Endothelial cell of umbilical vein (primary cell): ENCODE measurements around the gene PTPN23. TPM values are rescaled to one million over a fixed set of nuclear protein-coding genes. Genes with fewer than 3 reads are reported as not detected.

Experiments
- BruUV-seq: library from RNA; stranded (reverse); fragments of 400-500 nt; replicated peaks from 2 replicates; lab custom pipeline; 2021; lab: Mats Ljungman, UMichigan
- CTCF ChIA-PET: fragments of 300-600, 350-600 bp; sonication (Branson Sonifier 250); formaldehyde crosslinking; loops from one replicate; lab custom pipeline; 2021; ENCODE audit warnings: antibody characterized with exemption, inconsistent platforms; lab: Charles Lee
- POLR2A ChIA-PET: fragments of 300-600, 350-600 bp; sonication (Branson Sonifier 250); formaldehyde crosslinking; loops from one replicate; lab custom pipeline; 2021; ENCODE audit warnings: antibody characterized with exemption, inconsistent platforms; lab: Charles Lee
- DNase-seq: peaks from one replicate; pipeline ENCODE4 v3.0.0-alpha.2; 2011; ENCODE audit warnings: low read depth, low spot score
- FAIRE-seq: peaks from 2 replicates; lab custom pipeline; 2011; peaks lifted over from hg19 to GRCh38; lab: Jason Lieb, UNC
- H2AFZ ChIP-seq: 2 replicates; pipeline ENCODE4 v1.6.0; 2012; ENCODE audit warnings: low read depth, low read length, control low read depth, inconsistent platforms
- H3K27ac ChIP-seq: 2 replicates; pipeline ENCODE4 v1.5.1; 2011; ENCODE audit warnings: low read depth, mild to moderate bottlenecking, control low read depth, low read length, moderate library complexity; ENCODE audit not compliant: insufficient read depth
- H3K27me3 ChIP-seq, 2 experiments: 2 replicates each; pipeline versions ENCODE4 v1.6.0 to v1.6.1; 2011; ENCODE audit warnings: low read length in 2 of 2, mixed read lengths in 1 of 2; ENCODE audit not compliant: control insufficient read depth in 2 of 2, insufficient read depth in 2 of 2
- H3K36me3 ChIP-seq, 2 experiments: 2 replicates in 1 of 2; 3 replicates in 1 of 2; pipeline ENCODE4 v1.5.1; 2011; ENCODE audit warnings: low read length in 2 of 2, mild to moderate bottlenecking in 1 of 2, moderate library complexity in 1 of 2; ENCODE audit not compliant: control insufficient read depth in 2 of 2, insufficient read depth in 2 of 2; ENCODE audit errors: extremely low read depth in 1 of 2
- H3K4me1 ChIP-seq: 3 replicates; pipeline ENCODE4 v1.5.1; 2011; ENCODE audit warnings: mild to moderate bottlenecking, low read length; ENCODE audit not compliant: control insufficient read depth, insufficient read depth; ENCODE audit errors: extremely low read depth
- H3K4me2 ChIP-seq: 2 replicates; pipeline ENCODE4 v1.6.1; 2011; ENCODE audit warnings: low read length, control low read depth, mixed read lengths; ENCODE audit not compliant: insufficient read depth
- H3K4me3 ChIP-seq, 3 experiments: fragments of 200-600 bp in 1 of 3; sonication (generic), shearing (Covaris generic) in 1 of 3; replicated peaks in 1 of 3; 2 replicates each; pipeline ENCODE4 v1.5.1; 2011 to 2016; ENCODE audit warnings: control low read depth in 3 of 3, low read length in 3 of 3, mild to moderate bottlenecking in 2 of 3, inconsistent platforms in 1 of 3, low read depth in 1 of 3, moderate library complexity in 1 of 3; ENCODE audit not compliant: insufficient read depth in 1 of 3
- H3K79me2 ChIP-seq: 2 replicates; pipeline ENCODE4 v1.6.0; 2012; ENCODE audit warnings: low read length, inconsistent platforms; ENCODE audit not compliant: control insufficient read depth, insufficient read depth
- H3K9ac ChIP-seq: replicated peaks from 2 replicates; pipeline ENCODE3; 2011; ENCODE audit warnings: low read length, control low read depth; ENCODE audit not compliant: insufficient read depth; ENCODE audit errors: extremely low read depth
- H3K9me1 ChIP-seq: replicated peaks from 3 replicates; pipeline ENCODE4 v1.6.0; 2011; ENCODE audit warnings: mild to moderate bottlenecking, low read length; ENCODE audit not compliant: control insufficient read depth, insufficient read depth; ENCODE audit errors: extremely low read depth
- H3K9me3 ChIP-seq: replicated peaks from 2 replicates; pipeline ENCODE4 v1.5.1; 2012; ENCODE audit warnings: low read length, inconsistent platforms; ENCODE audit not compliant: control insufficient read depth, insufficient read depth
- H4K20me1 ChIP-seq: replicated peaks from 2 replicates; pipeline ENCODE3; 2011; ENCODE audit warnings: mild to moderate bottlenecking, low read length; ENCODE audit not compliant: control insufficient read depth, insufficient read depth; ENCODE audit errors: extremely low read depth
- CTCF ChIP-seq, 2 donors: IDR thresholded peaks; 1 replicate in 1 of 2; 2 replicates in 1 of 2; pipeline ENCODE4 v1.5.1; 2011; ENCODE audit warnings: low read length in 2 of 2, mild to moderate bottlenecking in 2 of 2, moderate library complexity in 2 of 2, control low read depth in 1 of 2, inconsistent platforms in 1 of 2, low read depth in 1 of 2; ENCODE audit not compliant: insufficient read depth in 1 of 2; ENCODE audit errors: extremely low read depth in 1 of 2
- EZH2 ChIP-seq: IDR thresholded peaks from 2 replicates; pipeline ENCODE4 v1.6.1; 2012; ENCODE audit warnings: borderline replicate concordance, low read depth, mild to moderate bottlenecking, moderate library complexity, low read length, inconsistent platforms; ENCODE audit not compliant: severe bottlenecking
- FOS ChIP-seq: IDR thresholded peaks from 2 replicates; pipeline ENCODE4 v1.6.1; 2011; ENCODE audit warnings: mild to moderate bottlenecking, low read length, moderate library complexity, borderline replicate concordance; ENCODE audit not compliant: insufficient read depth
- GATA2 ChIP-seq: IDR thresholded peaks from 2 replicates; pipeline ENCODE4 v1.7.0; 2011; ENCODE audit warnings: low read depth, mild to moderate bottlenecking, moderate library complexity, mixed read lengths, low read length; ENCODE audit not compliant: insufficient read length, insufficient read depth
- JUN ChIP-seq: IDR thresholded peaks from 2 replicates; pipeline ENCODE4 v1.6.1; 2011; ENCODE audit warnings: borderline replicate concordance, low read depth; ENCODE audit not compliant: insufficient read length, insufficient read depth
- MAX ChIP-seq: IDR thresholded peaks from 2 replicates; pipeline ENCODE4 v1.6.1; 2011; ENCODE audit not compliant: insufficient read depth, insufficient read length
- MYC ChIP-seq: IDR thresholded peaks from one replicate; pipeline ENCODE4 v1.6.1; 2011; ENCODE audit warnings: mild to moderate bottlenecking, low read depth, low read length
- POLR2A ChIP-seq: IDR thresholded peaks from 2 replicates; pipeline ENCODE4 v1.6.1; 2012; ENCODE audit warnings: low read depth, mild to moderate bottlenecking, control low read depth, low read length
- POLR2AphosphoS5 ChIP-seq: IDR thresholded peaks from 2 replicates; pipeline ENCODE4 v1.6.1; 2012; ENCODE audit warnings: low read depth, mild to moderate bottlenecking, control low read depth, low read length, moderate library complexity; ENCODE audit not compliant: insufficient read depth
- dilution Hi-C: fragments of 300-500 bp; cut with MboI; formaldehyde crosslinking; loops from one replicate; pipeline ENCODE4 v1.15.0; 2019; ENCODE audit warnings: low sequenced_read_pairs; ENCODE audit not compliant: extremely low pct_ligation_motif_present
- intact Hi-C: fragments of 100-400 bp; cut with micrococcal nuclease; formaldehyde crosslinking; loops from one replicate; pipeline ENCODE4 v1.10.0; 2022
- polyA plus RNA-seq, 4 experiments: library from polyadenylated mRNA; depleted of rRNA in 3 of 4; stranded (reverse) in 3 of 4; unstranded in 1 of 4; fragments of >200 nt; gene quantifications; 2 replicates each; pipeline versions ENCODE4 v1.2.1 to v1.2.3, GENCODE V29; 2011 to 2012; ENCODE audit warnings: missing spikeins in 1 of 4
- total RNA-seq: library from RNA; stranded (reverse); gene quantifications from 2 replicates; pipeline ENCODE4 v1.2.3, GENCODE V29; 2021

The PTPN23 gene
- total and polyA plus RNA-seq, 2 donors (not counting 3 experiments of a cell fraction or from before 2014, with no cell fraction given), result 8.5 to 63.5 TPM

DNA sequence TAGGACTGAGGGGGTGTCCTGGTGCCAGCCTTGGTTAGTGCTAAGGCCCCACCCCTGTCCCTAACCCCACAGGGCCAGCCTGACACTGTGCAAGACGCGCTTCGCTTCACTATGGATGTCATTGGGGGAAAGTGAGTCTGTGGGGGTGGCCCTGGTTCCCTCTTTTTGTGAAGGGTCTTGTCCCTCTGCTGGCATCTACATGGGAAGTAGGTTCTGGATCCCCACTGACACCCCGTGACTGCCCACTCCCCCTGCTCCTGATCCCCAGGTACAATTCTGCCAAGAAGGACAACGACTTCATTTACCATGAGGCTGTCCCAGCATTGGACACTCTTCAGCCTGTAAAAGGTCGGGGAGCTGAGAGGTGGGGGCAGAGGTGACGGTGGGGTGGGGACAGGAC, 26.4 kb downstream of the PTPN23 start:
- no peaks in the 10 kb centered on the region for H4K20me1 ChIP-seq
- POLR2A ChIA-PET, result no interaction called here
- TF ChIP-seq MYC, result no peak
- no TSS peak for BruUV-seq
- no peak for FAIRE-seq
- intact Hi-C loops, result no loop called here
- H3K9ac ChIP-seq, result no peak overlapping the region
- peaks cover 0 to 48% of the 10 kb centered on the region in 2 experiments for H3K36me3 ChIP-seq
- H3K4me1 ChIP-seq, result no peaks in the 10 kb centered on the region
- no peak for DNase-seq
- dilution Hi-C loops, result no loop called here
- H3K4me2 ChIP-seq, result no peak overlapping the region
- H2AFZ ChIP-seq, result no peak overlapping the region
- H3K9me3 ChIP-seq, result no peaks in the 10 kb centered on the region
- H3K9me1 ChIP-seq, result no peaks in the 10 kb centered on the region
- no peak overlapping the region for H3K4me3 ChIP-seq
- peaks cover 3% of the 10 kb centered on the region for H3K79me2 ChIP-seq
- no peaks in the 10 kb centered on the region for H3K27me3 ChIP-seq
- CTCF ChIA-PET, result interaction anchor here (0.9 kb wide), 1 partner anchor 14 kb away, joined by 4 read pairs; no protein-coding TSS in a partner anchor
- H3K27ac ChIP-seq, result no peak overlapping the region

- Histone ChIP-seq H3K27ac (no peak overlapping the region), H4K20me1 (no peaks in the 10 kb centered on the region), H3K4me3 (no peak overlapping the region), H3K9me1 (no peaks in the 10 kb centered on the region), H3K9ac (no peak overlapping the region), H3K36me3 (peaks cover 0 to 56% of the 10 kb centered on the region in 2 experiments), H3K9me3 (no peaks in the 10 kb centered on the region), H2AFZ (no peak overlapping the region), H3K4me2 (no peak overlapping the region), H3K4me1 (no peaks in the 10 kb centered on the region), H3K27me3 (no peaks in the 10 kb centered on the region), H3K79me2 (peaks cover 3% of the 10 kb centered on the region)
- TF ChIP-seq GATA2 (no peak), MAX (no peak), POLR2A (no peak), POLR2AphosphoS5 (no peak), FOS (no peak), CTCF (IDR thresholded peaks at IDR 0.05; ENCODE audit: extremely low read depth in 1 of 2, insufficient read depth in 1 of 2, low read depth in 1 of 2, low read length in 2 of 2) (no peak), MYC (no peak), EZH2 (no peak), JUN (no peak)
- dilution Hi-C loops (no loop called here), intact Hi-C loops (no loop called here)
- POLR2A ChIA-PET, result no interaction called here
- CTCF ChIA-PET, result interaction anchor here (0.9 kb wide), 1 partner anchor 13 kb away, joined by 4 read pairs; no protein-coding TSS in a partner anchor
- DNase-seq (no peak), FAIRE-seq (no peak)
- no TSS peak for BruUV-seq
Measured at GRCh38 chr3:47407896-47408838, 27.3 kb downstream of the PTPN23 start.
